Nephron (organoid): ENCODE results near the gene EPG5.

Experiments used
- H3K27ac Mint-ChIP-seq, 3 experiments: 2 replicates each; pipeline ENCODE4 v1.8.0; 2020; ENCODE audit warnings: mixed read lengths in 3 of 3, mild to moderate bottlenecking in 2 of 3, moderate library complexity in 1 of 3
- H3K27me3 Mint-ChIP-seq: 2 replicates; pipeline ENCODE4 v1.8.0; 2021; ENCODE audit warnings: low read depth, mild to moderate bottlenecking, moderate library complexity, mixed read lengths
- H3K36me3 Mint-ChIP-seq: 2 replicates; pipeline ENCODE4 v1.8.0; 2020; ENCODE audit warnings: low read depth, mixed read lengths
- H3K4me1 Mint-ChIP-seq: 2 replicates; pipeline ENCODE4 v1.8.0; 2020; ENCODE audit warnings: mixed read lengths
- H3K4me3 Mint-ChIP-seq, 3 experiments: 2 replicates each; pipeline ENCODE4 v1.8.0; 2020; ENCODE audit warnings: mild to moderate bottlenecking in 3 of 3, mixed read lengths in 3 of 3, moderate library complexity in 2 of 3
- H3K9me3 Mint-ChIP-seq: 2 replicates; pipeline ENCODE4 v1.8.0; 2020; ENCODE audit warnings: mixed read lengths
- CTCF ChIP-seq, 3 experiments: fragments of 200-600 bp; sonication (generic); IDR thresholded peaks; one replicate each; pipeline ENCODE4 v1.5.0; 2021; ENCODE audit warnings: antibody characterized with exemption in 3 of 3; ENCODE audit not compliant: unreplicated experiment in 3 of 3

EPG5 gene

GRCh38 chr18:45860492-45860891, 106.6 kb downstream of the EPG5 start:
- no peaks in the 10 kb centered on the region for H3K4me1 Mint-ChIP-seq
- no peak overlapping the region for H3K4me3 Mint-ChIP-seq
- H3K27ac Mint-ChIP-seq, result no peak overlapping the region
- H3K9me3 Mint-ChIP-seq, result no peaks in the 10 kb centered on the region
- TF ChIP-seq CTCF (IDR thresholded peaks at IDR 0.05; ENCODE audit: unreplicated experiment in 3 of 3), result no peak
- peaks cover 95% of the 10 kb centered on the region for H3K36me3 Mint-ChIP-seq
- H3K27me3 Mint-ChIP-seq, result no peaks in the 10 kb centered on the region

DNA sequence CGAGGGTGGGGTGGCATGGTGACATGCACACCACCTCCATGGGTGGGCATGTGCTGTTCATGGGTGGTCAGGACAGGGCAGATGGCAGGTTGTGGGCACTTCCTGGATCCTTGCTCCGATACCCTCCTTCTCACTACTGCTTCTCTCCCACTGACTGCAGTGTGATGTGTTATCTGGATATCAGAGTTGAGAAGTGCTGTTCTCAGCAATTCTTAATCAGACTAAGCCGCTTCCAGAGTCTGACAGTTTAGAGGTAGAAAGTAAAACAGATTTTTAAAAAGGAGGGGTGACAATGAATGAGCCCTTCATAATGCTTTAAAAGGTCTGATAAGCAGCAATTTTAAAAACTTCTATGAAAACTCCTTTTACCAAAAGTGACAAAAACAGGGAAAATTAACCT, 107.8 kb downstream of the EPG5 start:
- H3K4me3 Mint-ChIP-seq, result no peak overlapping the region
- no peaks in the 10 kb centered on the region for H3K4me1 Mint-ChIP-seq

DNA sequence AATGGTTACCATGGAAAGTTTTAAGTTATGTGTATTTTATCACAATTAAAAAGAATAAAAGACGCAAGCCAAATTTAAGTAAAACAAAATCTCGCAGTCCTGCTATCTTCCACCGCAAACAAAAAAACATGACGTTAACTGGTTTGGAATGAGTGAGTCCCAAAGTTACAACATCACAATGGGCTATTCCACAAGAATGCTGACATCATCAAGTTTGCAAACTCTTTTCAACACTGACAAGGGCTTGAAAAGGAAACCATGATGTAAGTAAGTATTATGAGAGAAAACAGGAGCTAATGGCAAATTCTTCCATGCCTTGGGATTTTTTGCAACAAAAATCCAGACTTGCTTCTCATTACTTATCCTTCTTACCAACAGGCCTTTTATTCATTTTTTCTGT, 110.6 kb downstream of the EPG5 start:
- Mint-ChIP-seq H3K9me3 (no peaks in the 10 kb centered on the region), H3K4me3 (no peak overlapping the region), H3K4me1 (peaks cover 7% of the 10 kb centered on the region)

More for the DNA sequence above, 107.8 kb downstream of the EPG5 start:
- Mint-ChIP-seq H3K27ac (no peak overlapping the region), H3K9me3 (no peaks in the 10 kb centered on the region), H3K36me3 (peaks cover 91% of the 10 kb centered on the region), H3K27me3 (no peaks in the 10 kb centered on the region)
- no peak for TF ChIP-seq CTCF (IDR thresholded peaks at IDR 0.05; ENCODE audit: unreplicated experiment in 3 of 3)

GRCh38 chr18:45854036-45854586, 113.0 kb downstream of the EPG5 start:
- Mint-ChIP-seq H3K36me3 (peaks cover 80% of the 10 kb centered on the region), H3K27me3 (no peaks in the 10 kb centered on the region), H3K4me3 (no peak overlapping the region), H3K4me1 (peaks cover 7% of the 10 kb centered on the region), H3K27ac (no peak overlapping the region), H3K9me3 (no peaks in the 10 kb centered on the region)
- TF ChIP-seq CTCF (IDR thresholded peaks at IDR 0.05; ENCODE audit: unreplicated experiment in 3 of 3), result no peak

More for the DNA sequence above, 110.6 kb downstream of the EPG5 start:
- no peak for TF ChIP-seq CTCF (IDR thresholded peaks at IDR 0.05; ENCODE audit: unreplicated experiment in 3 of 3)
- H3K36me3 Mint-ChIP-seq, result peaks cover 84% of the 10 kb centered on the region
- no peak overlapping the region for H3K27ac Mint-ChIP-seq
- no peaks in the 10 kb centered on the region for H3K27me3 Mint-ChIP-seq

DNA sequence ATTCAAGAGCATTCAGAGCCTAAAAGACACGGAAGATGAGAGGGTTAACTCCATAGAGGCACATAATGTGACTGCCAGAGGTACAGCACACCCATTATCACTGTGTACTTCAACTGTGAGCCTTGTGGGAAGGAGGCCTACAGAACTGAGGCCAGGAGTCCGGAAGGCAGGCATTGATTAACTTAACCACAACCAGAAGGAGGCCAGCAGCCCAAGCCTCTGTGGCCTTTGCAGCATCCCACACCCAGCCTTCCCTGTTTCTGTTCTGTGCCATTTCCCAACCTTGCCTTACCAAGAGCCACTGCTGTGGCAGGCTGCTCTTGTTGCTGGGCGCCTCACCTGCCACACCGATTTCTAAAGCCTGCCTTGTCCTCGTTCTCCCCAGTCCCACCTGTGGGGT, 114.5 kb downstream of the EPG5 start:
- H3K27me3 Mint-ChIP-seq, result no peaks in the 10 kb centered on the region
- H3K36me3 Mint-ChIP-seq, result peaks cover 71% of the 10 kb centered on the region
- no peak overlapping the region for H3K27ac Mint-ChIP-seq
- H3K9me3 Mint-ChIP-seq, result no peaks in the 10 kb centered on the region
- no peak for TF ChIP-seq CTCF (IDR thresholded peaks at IDR 0.05; ENCODE audit: unreplicated experiment in 3 of 3)
- H3K4me3 Mint-ChIP-seq, result no peak overlapping the region
- peaks cover 7% of the 10 kb centered on the region for H3K4me1 Mint-ChIP-seq

GRCh38 chr18:45851161-45851925, 115.8 kb downstream of the EPG5 start:
- peaks cover 7% of the 10 kb centered on the region for H3K4me1 Mint-ChIP-seq
- H3K4me3 Mint-ChIP-seq, result no peak overlapping the region
- H3K27ac Mint-ChIP-seq, result no peak overlapping the region
- H3K27me3 Mint-ChIP-seq, result no peaks in the 10 kb centered on the region
- no peak for TF ChIP-seq CTCF (IDR thresholded peaks at IDR 0.05; ENCODE audit: unreplicated experiment in 3 of 3)
- no peaks in the 10 kb centered on the region for H3K9me3 Mint-ChIP-seq
- H3K36me3 Mint-ChIP-seq, result peaks cover 61% of the 10 kb centered on the region
